HG03139 (cell line): ENCODE results near the gene SYNC.
"Not testable (repeated sequence)": the region's sequence is repeated elsewhere in the genome, so short reads cannot be mapped to it uniquely, and the experiment has no call there.

Experiments
- ATAC-seq: cut with Tn5 transposase; IDR thresholded peaks from one replicate; pipeline ENCODE4 v1.9.1; 2021; ENCODE audit not compliant: unreplicated experiment

SYNC gene

GRCh38 chr1:32724678-32725614 is 22.4 kb upstream of the SYNC start:
- no peak for ATAC-seq

- ATAC-seq, result no peak
Measured at GRCh38 chr1:32719681-32720275, 17.2 kb upstream of the SYNC start.

DNA sequence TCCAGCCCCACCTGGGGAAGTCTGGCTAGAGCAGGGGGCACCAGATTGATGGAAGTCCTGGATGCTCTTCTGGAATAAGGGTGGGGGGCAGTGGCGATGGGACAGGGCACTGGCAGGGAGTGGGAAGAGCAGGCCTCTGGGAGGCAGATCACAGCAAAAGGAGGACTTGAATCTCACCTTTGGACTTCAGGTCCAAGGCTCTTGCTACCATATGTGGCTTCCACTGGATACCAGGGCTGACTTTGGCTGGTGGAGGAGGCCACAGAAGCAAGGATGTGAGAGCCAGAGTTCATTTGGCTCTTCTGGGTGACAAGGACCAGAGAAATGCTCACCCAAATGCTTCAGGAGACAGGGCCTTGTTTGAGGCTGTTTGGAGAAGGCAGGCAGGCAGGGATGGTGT is 16.0 kb upstream of the SYNC start:
- ATAC-seq, result no peak

- ATAC-seq, result no peak
Measured at GRCh38 chr1:32718036-32718435, 15.5 kb upstream of the SYNC start.

GRCh38 chr1:32717503-32717902 is 14.9 kb upstream of the SYNC start:
- ATAC-seq, result no peak

DNA sequence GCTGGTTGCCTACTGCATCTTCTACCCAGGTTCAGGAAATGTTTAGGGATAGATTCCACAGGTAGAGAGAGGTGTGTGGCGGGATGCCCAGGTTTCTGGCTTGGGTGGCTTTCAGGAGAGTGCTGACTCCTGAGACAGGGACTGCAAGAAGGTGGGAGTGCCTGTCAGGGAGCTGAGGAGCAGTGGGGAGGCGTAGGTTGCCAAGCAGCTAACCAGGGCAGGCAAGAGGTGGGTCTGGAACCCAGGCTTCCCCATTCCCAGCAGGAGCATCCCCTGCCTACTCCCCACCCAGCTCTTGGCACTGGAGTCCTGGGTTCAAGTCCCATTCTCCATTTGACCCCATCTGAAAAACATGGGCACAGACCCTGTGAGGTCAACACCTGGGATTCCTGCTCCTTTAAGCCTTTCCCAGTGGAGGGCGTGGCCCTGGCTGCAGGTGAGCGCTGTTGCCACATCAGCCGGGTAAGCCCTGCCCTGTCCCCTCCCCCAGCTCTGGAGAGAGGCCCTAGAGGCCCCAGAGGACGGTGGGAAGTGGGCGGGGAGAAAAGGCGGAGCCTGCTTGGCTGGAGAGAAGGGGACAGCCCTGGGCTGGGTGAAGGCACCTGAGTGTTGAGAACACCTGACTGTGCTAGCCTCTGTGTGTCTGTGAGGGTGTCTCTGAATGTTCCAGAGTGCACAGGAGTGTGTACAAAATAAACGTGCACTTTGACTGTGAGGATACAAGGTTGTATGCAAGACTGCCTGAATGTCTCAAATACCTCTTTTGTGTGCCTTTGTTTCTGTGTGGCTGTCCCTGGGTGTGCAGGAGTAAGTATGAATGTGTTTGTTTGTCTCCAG is 14.0 kb upstream of the SYNC start:
- no peak for ATAC-seq

DNA sequence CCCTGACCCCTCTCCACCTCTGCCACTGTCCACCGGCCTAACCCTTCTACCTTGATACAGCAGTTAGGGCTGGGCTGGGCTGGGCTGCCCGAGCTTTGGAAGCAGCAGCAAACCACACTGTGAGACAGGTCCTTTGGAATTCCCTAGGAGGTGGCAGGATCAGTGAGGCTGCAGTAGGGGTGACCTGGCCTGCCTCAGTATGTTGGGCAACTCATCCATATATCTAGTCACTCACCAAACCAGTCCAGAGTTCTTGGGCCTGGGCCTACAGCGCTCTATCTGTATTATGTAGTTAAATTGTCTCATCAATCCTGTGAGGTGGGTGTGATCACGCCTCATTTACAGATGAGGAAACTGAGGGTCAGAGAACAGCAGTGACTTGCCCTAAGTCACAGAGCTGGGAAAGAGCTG is 13.3 kb upstream of the SYNC start:
- no peak for ATAC-seq

GRCh38 chr1:32714277-32714676 is 11.7 kb upstream of the SYNC start:
- no peak for ATAC-seq

DNA sequence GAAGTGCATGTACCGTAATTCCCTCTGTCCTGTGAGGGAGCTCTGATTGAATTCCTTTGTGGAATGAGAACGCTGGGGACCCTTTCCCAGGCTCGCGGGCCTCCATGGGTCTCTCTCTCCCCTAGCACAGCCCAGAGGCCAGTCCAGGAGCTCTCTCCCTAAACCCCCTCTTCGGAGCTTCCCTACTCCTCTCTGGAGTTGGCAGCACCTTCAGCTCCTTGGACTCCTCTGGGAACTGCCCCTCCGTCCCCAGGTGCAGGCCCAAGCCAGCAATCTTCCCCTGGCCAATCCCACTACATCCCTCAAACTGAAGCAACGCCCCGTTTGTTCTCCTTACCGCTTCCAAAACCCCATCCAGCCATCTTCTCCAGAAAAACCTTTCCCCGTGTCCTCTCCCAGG is 10.5 kb upstream of the SYNC start:
- ATAC-seq, result no peak

GRCh38 chr1:32711221-32711620 is 8.7 kb upstream of the SYNC start:
- ATAC-seq, result not testable (repeated sequence)

- ATAC-seq, result no peak
Measured at GRCh38 chr1:32709476-32709875, 6.9 kb upstream of the SYNC start.

DNA sequence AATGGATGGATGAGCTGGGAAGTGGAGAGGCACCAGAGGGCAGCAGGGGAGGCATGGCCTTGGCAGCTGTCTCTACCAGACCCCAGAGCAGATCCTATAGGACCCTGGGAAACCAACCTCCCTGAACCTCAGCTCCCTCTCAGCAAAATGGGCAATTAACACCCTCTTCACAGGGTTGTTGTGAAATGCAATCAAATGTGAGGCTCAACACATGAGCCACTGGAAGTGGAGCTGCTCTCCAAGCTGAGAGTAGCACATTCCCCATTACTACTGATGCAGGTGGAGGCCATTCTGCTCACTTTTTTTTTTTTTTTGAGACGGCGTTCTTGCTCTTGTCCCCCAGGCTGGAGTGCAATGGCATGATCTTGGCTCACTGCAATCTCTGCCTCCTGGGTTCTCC is 6.5 kb upstream of the SYNC start:
- no peak for ATAC-seq

DNA sequence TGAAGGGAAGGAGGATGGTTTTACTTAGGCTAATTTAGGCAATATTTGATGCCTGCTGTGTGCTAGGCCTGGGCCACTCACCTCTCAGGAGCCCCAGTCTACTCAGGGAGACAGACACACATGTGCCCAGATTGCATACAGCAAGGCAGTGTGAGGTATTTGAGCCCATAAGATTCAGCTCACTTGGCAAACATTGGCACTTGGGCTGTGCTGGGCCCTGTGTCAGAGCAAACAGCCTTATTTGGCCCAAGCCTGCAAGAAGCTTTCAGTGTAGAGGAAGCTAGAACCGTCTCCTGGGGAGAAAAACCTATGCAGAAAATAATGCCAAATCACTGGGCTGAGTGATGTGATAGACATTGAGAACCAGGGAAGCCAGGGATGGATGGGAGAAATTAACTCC is 3.9 kb upstream of the SYNC start:
- no peak for ATAC-seq

DNA sequence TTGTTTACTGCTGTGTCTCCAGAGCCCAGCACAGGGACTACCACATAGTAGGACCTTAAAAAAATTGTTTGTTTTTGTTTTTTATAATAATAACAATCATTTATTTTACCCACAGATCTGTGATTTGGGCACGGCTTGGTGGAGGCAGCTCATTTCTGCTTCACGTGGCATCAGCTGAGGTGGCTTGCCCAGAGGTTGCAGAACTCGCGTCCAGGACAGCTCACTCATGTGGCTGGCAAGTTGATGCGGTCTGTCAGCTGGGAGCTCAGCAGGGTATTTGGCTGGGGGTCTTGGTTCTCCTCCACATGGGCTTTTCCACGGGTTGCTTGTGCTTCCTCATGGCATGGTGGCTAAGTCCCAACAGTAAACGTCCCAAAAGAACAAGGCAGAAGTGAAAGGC is 2.9 kb upstream of the SYNC start:
- ATAC-seq, result no peak

DNA sequence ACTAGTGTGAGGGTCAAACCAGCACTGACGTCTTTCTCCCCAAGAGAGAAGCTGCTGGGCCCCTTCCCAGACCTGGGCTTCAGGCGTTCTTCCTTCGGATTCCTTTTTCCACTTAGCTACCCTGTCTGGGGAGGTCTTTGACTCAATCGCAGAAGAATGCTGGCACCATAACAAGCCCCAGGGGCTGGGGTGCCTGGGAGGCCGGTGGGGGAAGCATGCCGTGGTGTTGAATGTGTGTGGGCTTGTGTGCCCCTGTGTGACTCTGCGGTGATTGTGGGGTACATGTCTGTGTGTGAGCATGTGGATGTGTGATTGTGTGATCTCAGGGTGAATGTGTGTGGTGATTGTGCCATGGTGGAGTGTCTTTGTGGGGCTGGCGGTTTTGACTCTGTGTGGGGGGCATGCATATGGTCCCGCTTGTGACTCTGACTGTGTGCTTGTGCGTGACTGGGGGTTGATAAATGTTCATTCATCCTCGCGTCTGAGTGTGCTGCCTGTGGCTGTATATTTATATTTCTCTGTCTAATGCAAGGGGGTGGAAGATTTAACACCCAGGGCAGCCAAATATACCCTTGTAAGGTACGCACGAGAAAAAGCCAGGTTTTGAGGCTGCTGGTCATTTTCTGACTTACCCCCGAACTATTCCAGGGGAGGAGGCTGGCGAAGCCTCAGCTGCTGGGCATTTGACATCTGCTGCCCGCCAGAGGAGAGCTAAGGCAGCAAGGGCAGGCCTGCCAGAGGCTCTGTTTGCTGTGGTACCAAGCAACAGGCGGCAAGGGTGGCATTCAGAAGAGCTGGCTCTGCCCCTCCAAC is 1.1 kb upstream of the SYNC start:
- no peak for ATAC-seq

GRCh38 chr1:32701951-32702598 is 495 bp downstream of the SYNC start:
- no peak for ATAC-seq

DNA sequence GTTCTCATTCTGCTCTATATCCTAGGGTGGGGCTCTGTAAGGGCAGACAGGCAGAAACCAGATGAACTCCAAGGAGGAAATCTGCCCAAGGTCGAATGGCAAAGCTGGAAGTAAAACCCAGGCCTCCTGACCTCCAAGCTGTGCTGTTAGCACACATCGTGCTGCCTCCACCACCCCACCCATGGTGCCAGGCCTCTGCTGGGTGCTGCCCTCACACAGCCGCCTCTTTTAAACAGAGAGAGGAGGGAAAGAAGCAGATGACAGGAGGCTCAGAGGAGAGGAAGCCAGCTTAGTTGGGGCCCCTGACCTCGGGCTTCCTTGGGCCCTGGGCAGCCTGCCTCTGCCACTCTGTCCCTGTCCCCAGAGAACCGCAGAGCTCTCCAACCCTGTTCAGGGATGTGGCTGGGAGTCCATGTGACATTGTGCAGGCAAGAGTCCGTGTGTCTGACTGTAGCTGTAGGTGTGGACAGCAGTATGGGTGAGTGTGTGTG is 1.1 kb downstream of the SYNC start:
- ATAC-seq, result no peak

DNA sequence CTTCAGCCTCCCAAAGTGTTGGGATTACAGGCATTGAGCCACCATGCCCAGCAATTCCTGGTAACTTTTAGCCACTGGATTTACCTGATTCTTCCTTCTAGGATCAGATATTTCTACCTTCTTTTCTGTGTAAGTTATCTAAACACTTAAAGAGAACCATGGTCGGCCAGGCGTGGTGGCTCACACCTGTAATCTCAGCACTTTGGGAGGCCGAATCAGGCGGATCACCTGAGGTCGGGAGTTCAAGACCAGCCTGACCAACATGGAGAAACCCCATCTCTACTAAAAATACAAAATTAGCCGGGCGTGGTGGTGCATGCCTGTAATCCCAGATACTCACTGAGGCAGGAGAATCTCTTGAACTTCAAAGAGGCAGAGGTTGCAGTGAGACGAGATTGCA is 5.6 kb downstream of the SYNC start:
- ATAC-seq, result not testable (repeated sequence)

GRCh38 chr1:32696041-32696440 is 6.5 kb downstream of the SYNC start:
- ATAC-seq, result no peak
